Measurements from ENCODE around the gene SLC16A3.

- TF ChIP-seq CTCF (IDR thresholded peaks at IDR 0.05; ENCODE audit: low read depth, low read length) (no peak), EZH2phosphoT487 (IDR thresholded peaks at IDR 0.05; ENCODE audit: low read depth) (no peak)
Measured at GRCh38 chr17:82232876-82233785, 4.3 kb downstream of the SLC16A3 start.

Data from OCI-LY3 (cell line).